Left lung (tissue), 10 donors: ENCODE data around the gene SAMD14. TPM values are rescaled to one million over a fixed set of nuclear protein-coding genes. Genes with fewer than 3 reads are reported as not detected.

ENCODE experiments used
- ATAC-seq: fragments of 200-7000 bp; cut with Tn5 transposase; one replicate; pipeline ENCODE4 v1.9.1; 2020; ENCODE audit warnings: moderate library complexity
- DNase-seq, 4 donors: peaks; one replicate each; pipeline ENCODE4 v3.0.0-alpha.2; 2013 to 2020
- H3K27ac ChIP-seq, 2 donors: fragments of 200-600 bp; sonication (generic) in 1 of 2; one replicate each; pipeline versions ENCODE4 v1.5.0 to v1.8.0; 2020 to 2021
- H3K27me3 ChIP-seq, 2 donors: fragments of 200-600 bp; sonication (generic) in 1 of 2; one replicate each; pipeline versions ENCODE4 v1.5.0 to v1.8.0; 2020 to 2021
- H3K36me3 ChIP-seq, 2 donors: fragments of 200-600 bp; sonication (generic) in 1 of 2; one replicate each; pipeline versions ENCODE4 v1.5.0 to v1.8.0; 2020 to 2021
- H3K4me1 ChIP-seq, 2 donors: fragments of 200-600 bp; one replicate each; pipeline ENCODE4 v1.8.0; 2021
- H3K4me3 ChIP-seq, 2 donors: fragments of 200-600 bp; sonication (generic) in 1 of 2; one replicate each; pipeline versions ENCODE4 v1.5.0 to v1.8.0; 2020 to 2021; ENCODE audit warnings: mild to moderate bottlenecking in 1 of 2
- H3K9me3 ChIP-seq, 2 donors: fragments of 200-600 bp; sonication (generic) in 1 of 2; one replicate each; pipeline versions ENCODE4 v1.5.0 to v1.8.0; 2020 to 2021
- intact Hi-C, 2 donors: fragments of 100-400 bp; cut with DNase I; formaldehyde crosslinking; loops; one replicate each; pipeline versions ENCODE4 v1.11.2 to v1.14.2; 2022
- polyA plus RNA-seq, 6 donors: library from polyadenylated mRNA; unstranded; fragments of 120-200 nt; gene quantifications; one replicate each; pipeline ENCODE4 v1.2.1, GENCODE V29; 2013; ENCODE audit not compliant: insufficient read length in 6 of 6
- total RNA-seq, 2 donors: library from RNA; stranded (reverse); fragmentation: NEBNext Ultra II Directional; extraction: Animal tissue kit (Norgen Biotek cat#: 25700); gene quantifications; one replicate each; pipeline ENCODE4 v1.2.1, GENCODE V29; 2021
- TF ChIP-seq, protein P1 (sequence below), 2 donors: fragments of 200-600 bp; sonication (generic) in 1 of 2; IDR thresholded peaks; one replicate each; pipeline versions ENCODE4 v1.5.0 to v1.8.0; 2021; ENCODE audit warnings: antibody characterized with exemption in 2 of 2
- donor health status: DM: no; HTN: yes; CAD: no.
- donor health status: DM: no; HTN: no; CAD: no.

The SAMD14 gene
- total and polyA plus RNA-seq, 8 donors = 8.4 to 21.6 (median 15.8) TPM

DNA sequence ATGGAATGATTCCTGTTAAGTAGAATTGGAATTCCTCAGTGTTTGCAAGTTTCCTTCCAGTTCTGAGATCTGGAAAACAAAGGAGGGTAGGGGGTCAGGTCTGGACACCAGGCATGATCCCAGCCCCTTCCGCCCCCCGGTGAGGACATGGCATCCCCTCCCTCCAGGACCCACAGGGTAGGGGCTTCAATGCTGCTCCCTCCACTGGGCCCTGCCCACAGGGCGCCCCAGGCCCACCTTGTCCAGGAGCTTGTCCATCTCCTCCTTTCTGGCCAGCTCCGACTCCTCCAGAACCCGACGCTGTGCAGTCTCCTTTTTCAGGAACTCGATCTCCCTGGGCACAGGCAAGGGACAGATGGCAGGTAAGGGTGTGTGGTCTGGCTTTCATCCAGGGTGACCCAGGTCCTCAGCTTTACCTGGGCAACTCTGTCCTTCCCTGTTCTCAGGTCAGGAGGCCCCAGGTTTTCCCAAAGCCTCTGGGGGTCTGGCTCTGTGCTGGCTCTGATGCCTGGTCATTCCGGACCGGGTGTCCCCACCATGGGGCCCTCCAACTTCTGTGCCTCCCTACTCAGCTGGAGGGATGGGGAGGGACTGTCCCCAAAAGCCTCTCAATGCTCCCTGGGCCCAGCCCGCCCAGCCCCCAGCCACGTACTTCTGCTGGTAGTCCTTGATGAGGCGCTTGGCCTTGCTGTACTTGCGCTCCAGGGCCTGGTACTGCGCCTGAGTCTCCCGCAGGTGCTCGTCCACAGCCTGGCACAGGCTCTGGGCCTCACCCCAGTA lies 5.5 kb upstream of the SAMD14 start:
- peaks cover 2 to 33% of the 10 kb centered on the region in 2 donors for H3K4me1 ChIP-seq
- peaks cover 0 to 67% of the 10 kb centered on the region in 2 donors for H3K36me3 ChIP-seq
- H3K27ac ChIP-seq = no peak overlapping the region
- H3K27me3 ChIP-seq = peaks cover 0 to 7% of the 10 kb centered on the region in 2 donors
- H3K9me3 ChIP-seq = no peaks in the 10 kb centered on the region
- DNase-seq (no peak), ATAC-seq (no peak)
- TF ChIP-seq, protein P1, sequence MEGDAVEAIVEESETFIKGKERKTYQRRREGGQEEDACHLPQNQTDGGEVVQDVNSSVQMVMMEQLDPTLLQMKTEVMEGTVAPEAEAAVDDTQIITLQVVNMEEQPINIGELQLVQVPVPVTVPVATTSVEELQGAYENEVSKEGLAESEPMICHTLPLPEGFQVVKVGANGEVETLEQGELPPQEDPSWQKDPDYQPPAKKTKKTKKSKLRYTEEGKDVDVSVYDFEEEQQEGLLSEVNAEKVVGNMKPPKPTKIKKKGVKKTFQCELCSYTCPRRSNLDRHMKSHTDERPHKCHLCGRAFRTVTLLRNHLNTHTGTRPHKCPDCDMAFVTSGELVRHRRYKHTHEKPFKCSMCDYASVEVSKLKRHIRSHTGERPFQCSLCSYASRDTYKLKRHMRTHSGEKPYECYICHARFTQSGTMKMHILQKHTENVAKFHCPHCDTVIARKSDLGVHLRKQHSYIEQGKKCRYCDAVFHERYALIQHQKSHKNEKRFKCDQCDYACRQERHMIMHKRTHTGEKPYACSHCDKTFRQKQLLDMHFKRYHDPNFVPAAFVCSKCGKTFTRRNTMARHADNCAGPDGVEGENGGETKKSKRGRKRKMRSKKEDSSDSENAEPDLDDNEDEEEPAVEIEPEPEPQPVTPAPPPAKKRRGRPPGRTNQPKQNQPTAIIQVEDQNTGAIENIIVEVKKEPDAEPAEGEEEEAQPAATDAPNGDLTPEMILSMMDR (IDR thresholded peaks at IDR 0.05) = no peak
- no peak overlapping the region for H3K4me3 ChIP-seq
- intact Hi-C loops = no loop called here

DNA sequence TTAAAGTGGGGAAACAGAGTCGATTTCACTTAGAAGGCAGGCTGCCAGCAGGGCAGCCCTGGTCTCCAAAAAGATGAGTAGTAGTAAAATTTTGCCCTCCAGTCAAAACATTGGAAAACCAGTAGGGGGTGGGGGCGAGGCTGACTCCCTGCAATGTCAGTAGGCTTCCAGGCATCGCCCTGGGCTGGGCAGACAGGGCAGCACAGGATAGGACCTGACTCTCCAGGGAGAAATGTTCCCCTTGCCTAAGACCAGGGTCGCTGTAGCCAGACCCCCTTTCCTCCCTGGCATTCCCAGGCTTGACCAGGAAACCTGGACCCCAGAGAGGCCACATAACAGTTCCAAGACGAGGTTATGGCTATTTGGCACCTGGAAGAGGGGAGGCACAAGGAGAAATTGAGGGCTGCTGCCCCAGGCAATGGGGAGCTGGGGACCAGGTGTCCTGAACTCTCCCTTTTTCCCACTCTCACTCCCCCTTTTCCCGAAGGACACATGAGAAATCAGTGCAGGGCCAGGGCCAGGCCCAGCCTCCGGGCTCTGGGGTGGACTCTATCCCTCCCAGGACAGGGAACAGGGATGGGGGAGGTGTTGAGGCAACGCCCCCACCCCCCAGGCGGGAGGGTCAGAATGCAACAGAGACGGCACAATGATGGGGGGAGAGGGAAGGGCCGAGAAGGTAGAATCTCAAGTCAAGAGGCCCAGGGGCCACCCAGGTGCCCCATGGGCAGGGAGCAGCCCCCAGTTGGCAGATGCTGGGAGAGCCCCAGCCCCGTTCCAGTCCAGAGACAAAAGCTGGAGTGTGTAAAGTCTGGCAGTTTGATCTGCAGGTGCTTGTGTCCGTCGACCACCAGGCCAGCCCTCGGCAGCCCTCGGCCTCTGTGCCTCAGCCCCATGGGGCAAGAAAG lies 4.5 kb upstream of the SAMD14 start:
- no peak for ATAC-seq
- intact Hi-C loops = no loop called here
- peaks cover 0 to 57% of the 10 kb centered on the region in 2 donors for H3K36me3 ChIP-seq
- H3K4me1 ChIP-seq = peaks cover 0 to 33% of the 10 kb centered on the region in 2 donors
- H3K4me3 ChIP-seq = no peak overlapping the region
- peaks cover under 1 to 18% of the 10 kb centered on the region in 2 donors for H3K27me3 ChIP-seq
- H3K27ac ChIP-seq = no peak overlapping the region
- TF ChIP-seq, protein P1 (IDR thresholded peaks at IDR 0.05) = no peak
- H3K9me3 ChIP-seq = no peaks in the 10 kb centered on the region
- peak in 1 of 4 donors; percentile 62 for DNase-seq

DNA sequence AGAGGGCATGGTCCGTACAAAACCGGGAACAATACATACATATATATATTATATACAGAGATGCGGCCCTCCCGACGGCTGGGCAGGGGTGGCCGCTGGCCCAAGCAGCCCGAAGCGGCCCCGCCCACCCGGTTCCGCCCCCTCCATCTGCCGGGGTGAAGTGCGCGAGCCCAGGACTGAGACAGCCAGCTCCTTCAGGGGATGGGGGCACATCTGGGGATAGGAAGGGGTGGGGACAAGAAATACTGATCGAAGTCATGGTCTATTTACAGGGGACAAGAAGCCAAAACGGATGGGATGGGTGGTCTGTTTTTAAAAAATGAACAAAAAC lies 3.8 kb upstream of the SAMD14 start:
- peaks cover 7 to 35% of the 10 kb centered on the region in 2 donors for H3K4me1 ChIP-seq
- DNase-seq = peak in 1 of 4 donors; percentile 75
- peaks cover 0 to 49% of the 10 kb centered on the region in 2 donors for H3K36me3 ChIP-seq
- peak; percentile 16 for ATAC-seq
- TF ChIP-seq, protein P1 (IDR thresholded peaks at IDR 0.05) = no peak
- H3K27me3 ChIP-seq = peaks cover 7 to 25% of the 10 kb centered on the region in 2 donors
- intact Hi-C loops = no loop called here
- H3K4me3 ChIP-seq = no peak overlapping the region
- H3K9me3 ChIP-seq = no peaks in the 10 kb centered on the region
- H3K27ac ChIP-seq = peak overlapping the region in 1 of 2 donors; percentile 30

DNA sequence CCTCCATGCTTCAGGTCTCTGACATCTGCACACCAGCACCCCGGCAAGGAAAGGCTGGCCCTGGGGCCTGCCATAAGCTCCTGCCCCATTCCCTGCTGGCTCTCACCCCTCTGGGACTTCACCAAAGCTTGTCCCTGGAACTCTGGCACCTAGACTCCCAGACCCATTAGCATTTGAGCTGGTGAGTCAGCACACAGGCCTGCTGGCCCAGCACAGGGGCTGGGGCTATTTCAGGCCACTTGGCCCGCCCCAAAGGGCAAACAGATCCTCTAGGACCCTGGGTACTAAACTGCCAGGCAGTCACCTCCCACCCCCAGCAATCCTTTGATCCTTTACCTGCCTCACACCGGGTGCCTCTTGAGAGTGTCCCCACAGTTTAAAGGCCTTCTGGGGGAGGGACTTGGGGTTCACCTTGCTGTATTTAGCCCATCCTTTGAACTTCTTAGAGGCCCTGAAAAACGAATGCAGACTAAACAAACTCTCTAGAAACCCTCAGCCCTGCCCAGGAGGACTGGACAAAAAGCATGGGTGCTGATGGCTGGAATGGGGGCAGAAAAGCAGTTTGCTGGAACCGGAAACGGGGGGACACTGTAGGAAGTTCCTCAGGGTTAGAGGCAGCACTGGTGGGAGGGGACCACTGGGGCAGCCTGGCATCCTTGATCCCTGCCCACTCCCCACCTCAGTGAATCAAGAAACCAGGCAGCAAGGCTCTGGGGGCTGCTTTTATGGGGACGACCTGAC lies 3.2 kb upstream of the SAMD14 start:
- H3K27ac ChIP-seq = peak overlapping the region in 1 of 2 donors; percentile 30
- TF ChIP-seq, protein P1 (IDR thresholded peaks at IDR 0.05) = no peak
- peak in 1 of 4 donors; percentile 76 for DNase-seq
- no peak overlapping the region for H3K4me3 ChIP-seq
- intact Hi-C loops = no loop called here
- ATAC-seq = peak; percentile 72
- H3K4me1 ChIP-seq = peaks cover 8 to 38% of the 10 kb centered on the region in 2 donors
- H3K36me3 ChIP-seq = peaks cover 0 to 44% of the 10 kb centered on the region in 2 donors
- H3K9me3 ChIP-seq = no peaks in the 10 kb centered on the region
- H3K27me3 ChIP-seq = peaks cover 7 to 29% of the 10 kb centered on the region in 2 donors
